Subcutaneous adipose tissue (tissue), 4 donors: ENCODE results near the gene RASGRP2. TPM values are rescaled to one million over a fixed set of nuclear protein-coding genes. Genes with fewer than 3 reads are reported as not detected.

Experiments
- CTCF ChIP-seq: fragments of 450-650 bp; IDR thresholded peaks from one replicate; pipeline ENCODE4 v1.5.1; 2016; ENCODE audit warnings: low read depth, mild to moderate bottlenecking, control low read depth, antibody characterized with exemption, moderate library complexity
- total RNA-seq, 4 donors: library from RNA; depleted of rRNA; stranded (reverse); fragments of >200 nt; gene quantifications; one replicate each; pipeline ENCODE4 v1.1.0, GENCODE V29; 2016

RASGRP2 gene
- total RNA-seq, 4 donors from 2014 or later, result 6.8 to 47.5 (median 14.6) TPM

GRCh38 chr11:64753380-64754123 lies 9.6 kb upstream of the RASGRP2 start:
- no peak for TF ChIP-seq CTCF

- TF ChIP-seq CTCF, result no peak
These were observed 9.1 kb upstream of the RASGRP2 start for GRCh38 chr11:64753019-64753379.

GRCh38 chr11:64752175-64752970 lies 8.4 kb upstream of the RASGRP2 start:
- no peak for TF ChIP-seq CTCF

GRCh38 chr11:64751580-64751979 lies 7.6 kb upstream of the RASGRP2 start:
- TF ChIP-seq CTCF, result no peak

- TF ChIP-seq CTCF, result no peak
These were observed 7.2 kb upstream of the RASGRP2 start for GRCh38 chr11:64751136-64751535.

GRCh38 chr11:64750361-64751054 lies 6.6 kb upstream of the RASGRP2 start:
- no peak for TF ChIP-seq CTCF
